Fibroblast of lung (primary cell): ENCODE results near the gene CCL20.

Source experiments
- EZH2 ChIP-seq: IDR thresholded peaks from 2 replicates; pipeline ENCODE4 v1.5.1; 2012; ENCODE audit warnings: low read length, control low read depth, mild to moderate bottlenecking; ENCODE audit errors: missing control alignments
- TF ChIP-seq, protein P1 (sequence below), 2 donors: IDR thresholded peaks in 1 of 2; conservative IDR thresholded peaks in 1 of 2; 1 replicate in 1 of 2; 2 replicates in 1 of 2; pipeline ENCODE4 v1.5.1; 2011 to 2012; ENCODE audit warnings: low read length in 2 of 2, control low read depth in 1 of 2, inconsistent platforms in 1 of 2, low read depth in 1 of 2, mild to moderate bottlenecking in 1 of 2

DNA sequence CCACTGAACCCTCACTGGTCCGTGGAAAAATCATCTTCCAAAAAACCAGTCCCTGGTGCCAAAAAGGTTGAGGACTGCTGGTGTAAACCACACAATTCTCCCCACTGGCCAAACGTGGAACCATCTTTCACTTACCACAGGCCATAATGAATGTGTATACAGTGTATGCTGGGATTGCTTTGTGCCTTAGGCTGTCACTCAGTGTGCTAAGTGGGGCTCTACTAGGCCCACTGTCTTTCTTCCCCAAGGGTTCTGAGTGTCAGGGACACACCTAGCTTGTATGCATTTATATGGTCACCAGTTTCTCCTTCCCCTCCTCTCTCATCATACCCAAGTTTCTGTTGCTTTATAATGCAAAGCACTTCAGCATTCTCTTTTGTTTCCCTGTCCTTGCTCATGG, 40.7 kb upstream of the CCL20 start:
- TF ChIP-seq EZH2 = no peak
- TF ChIP-seq, protein P1, sequence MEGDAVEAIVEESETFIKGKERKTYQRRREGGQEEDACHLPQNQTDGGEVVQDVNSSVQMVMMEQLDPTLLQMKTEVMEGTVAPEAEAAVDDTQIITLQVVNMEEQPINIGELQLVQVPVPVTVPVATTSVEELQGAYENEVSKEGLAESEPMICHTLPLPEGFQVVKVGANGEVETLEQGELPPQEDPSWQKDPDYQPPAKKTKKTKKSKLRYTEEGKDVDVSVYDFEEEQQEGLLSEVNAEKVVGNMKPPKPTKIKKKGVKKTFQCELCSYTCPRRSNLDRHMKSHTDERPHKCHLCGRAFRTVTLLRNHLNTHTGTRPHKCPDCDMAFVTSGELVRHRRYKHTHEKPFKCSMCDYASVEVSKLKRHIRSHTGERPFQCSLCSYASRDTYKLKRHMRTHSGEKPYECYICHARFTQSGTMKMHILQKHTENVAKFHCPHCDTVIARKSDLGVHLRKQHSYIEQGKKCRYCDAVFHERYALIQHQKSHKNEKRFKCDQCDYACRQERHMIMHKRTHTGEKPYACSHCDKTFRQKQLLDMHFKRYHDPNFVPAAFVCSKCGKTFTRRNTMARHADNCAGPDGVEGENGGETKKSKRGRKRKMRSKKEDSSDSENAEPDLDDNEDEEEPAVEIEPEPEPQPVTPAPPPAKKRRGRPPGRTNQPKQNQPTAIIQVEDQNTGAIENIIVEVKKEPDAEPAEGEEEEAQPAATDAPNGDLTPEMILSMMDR (conservative IDR thresholded peaks at IDR 0.05 in 1 of 2, IDR thresholded peaks at IDR 0.05 in 1 of 2; ENCODE audit: low read depth in 1 of 2, low read length in 2 of 2) = no peak
